ENCODE data around the gene BARD1. TPM values are rescaled to one million over a fixed set of nuclear protein-coding genes. Genes with fewer than 3 reads are reported as not detected.
"Not testable (repeated sequence)": the region's sequence is repeated elsewhere in the genome, so short reads cannot be mapped to it uniquely, and the experiment has no call there.

Gene BARD1
- total RNA-seq: 7.0 and 10.3 TPM in 2 replicates
- polyA plus RNA-seq (2012): 1.4 TPM

DNA sequence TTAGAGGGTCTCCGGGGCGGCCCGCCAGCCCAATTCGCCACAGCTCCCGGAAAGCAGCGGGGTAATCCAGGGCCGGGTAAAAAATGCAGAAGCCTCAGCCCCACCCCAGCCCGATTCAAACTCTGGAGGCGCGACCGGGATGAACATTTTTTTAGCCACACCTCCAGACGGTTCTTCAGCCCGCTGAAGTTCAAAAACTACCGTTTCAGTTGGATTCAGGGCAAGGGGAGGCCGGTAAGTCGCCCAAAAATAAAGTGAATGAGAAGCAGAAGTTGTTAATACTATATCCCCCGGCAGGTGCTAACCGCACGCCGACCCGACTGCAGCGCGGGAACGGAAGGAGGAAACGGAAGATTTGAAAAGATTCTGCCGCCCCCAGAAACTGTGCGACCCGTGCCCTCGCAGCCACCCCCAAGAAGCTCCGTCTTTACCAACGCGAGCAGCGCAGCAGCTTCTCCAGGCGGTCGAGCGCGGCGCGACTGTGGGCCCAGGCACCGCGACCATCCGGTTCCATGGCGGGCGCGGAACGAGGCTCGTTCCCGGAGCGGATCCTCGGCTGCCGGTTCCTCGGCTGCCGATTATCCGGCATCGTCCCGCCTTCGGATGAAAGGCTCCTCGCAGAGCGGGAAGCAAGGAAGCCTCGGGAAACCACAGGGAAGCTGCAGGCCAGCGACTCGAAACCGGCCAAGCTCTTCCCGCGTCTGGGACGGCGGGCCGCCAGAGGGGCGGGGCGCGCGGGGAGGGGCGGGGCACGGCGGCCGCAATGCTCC, at the start of gene BARD1:
BARD1 (minus strand) TSS at position 703 of the 770 bp plus-strand sequence; CDS start at position 589, 114 bp downstream.
- peak; percentile 70 for DNase-seq (ENCODE audit: low read depth)

DNA sequence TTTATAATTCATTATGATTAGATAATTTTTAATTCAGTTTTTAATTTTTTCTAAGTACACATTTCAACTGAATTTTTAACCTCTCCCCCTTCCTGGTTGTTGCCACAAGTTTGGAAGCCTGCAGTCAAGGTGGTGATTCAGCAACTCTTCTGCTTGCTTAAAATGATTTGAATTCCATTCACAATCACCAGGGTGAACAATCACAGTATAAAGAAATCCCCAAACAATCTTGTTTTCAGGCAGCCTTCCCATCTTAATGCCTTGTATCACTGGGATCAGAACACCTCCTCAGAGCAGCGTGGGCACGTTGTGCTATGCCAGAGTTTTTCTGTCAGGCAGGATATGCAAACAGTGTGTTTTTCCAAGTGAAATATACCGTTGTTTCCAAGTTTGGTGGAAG, 46.7 kb upstream of the BARD1 start:
- peak; percentile 3 for DNase-seq (ENCODE audit: low read depth)

DNA sequence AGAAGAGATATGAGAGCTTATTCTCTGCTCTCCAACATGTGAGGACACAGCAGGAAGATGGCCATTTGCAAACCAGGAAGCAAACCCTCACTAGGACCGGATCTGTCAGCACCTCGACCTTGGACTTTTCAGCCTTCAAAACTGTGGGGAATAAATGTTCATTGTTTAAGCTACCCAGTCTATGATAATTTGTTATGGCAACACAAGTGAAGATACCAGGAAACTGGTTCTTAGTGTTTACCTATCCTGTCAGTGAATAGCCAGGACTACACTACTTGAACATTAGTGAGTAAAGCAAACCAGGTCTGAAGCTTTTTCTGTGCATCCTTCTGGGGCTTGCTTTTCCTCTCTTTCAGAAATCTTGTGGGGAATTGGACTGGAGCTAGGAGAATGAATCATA, 44.4 kb upstream of the BARD1 start:
- DNase-seq (ENCODE audit: low read depth): no peak

DNA sequence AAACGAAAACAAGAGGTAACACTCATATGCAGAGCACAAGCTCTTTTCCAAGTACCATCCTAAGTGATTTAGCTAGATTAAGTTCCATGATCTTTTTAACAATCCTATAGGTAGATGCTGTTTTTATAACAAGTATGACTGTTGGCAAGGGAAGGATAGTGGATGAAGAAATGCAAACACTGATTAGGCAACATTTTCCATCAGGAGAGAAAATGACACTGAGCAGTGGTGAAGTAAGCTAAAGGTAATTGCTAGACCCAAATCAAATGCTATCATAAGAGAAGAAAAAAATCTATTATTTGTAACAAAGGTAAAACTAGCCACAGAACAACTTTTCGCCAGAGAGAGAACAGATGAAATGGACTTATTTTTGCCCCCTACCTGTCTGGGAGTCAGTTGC, 34.3 kb upstream of the BARD1 start:
- no peak for DNase-seq (ENCODE audit: low read depth)

DNA sequence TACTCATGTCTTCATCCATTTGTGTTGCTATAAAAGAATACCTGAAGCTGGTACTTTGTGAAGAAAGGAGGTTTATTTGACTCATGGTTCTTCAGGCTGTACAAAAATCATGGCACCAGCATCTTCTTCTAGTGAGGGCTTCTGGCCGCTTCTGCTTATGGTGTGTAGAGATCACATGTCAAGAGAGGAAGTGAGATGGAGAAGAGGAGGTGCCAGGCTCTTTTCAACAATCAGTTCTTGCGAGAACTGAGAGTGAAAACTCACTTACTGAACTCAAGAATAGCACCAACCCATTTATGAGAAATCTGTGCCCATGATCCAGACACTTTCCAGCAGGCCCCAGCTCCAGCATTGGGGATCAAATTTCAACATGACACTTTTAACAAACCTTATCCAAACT, 30.0 kb upstream of the BARD1 start:
- DNase-seq (ENCODE audit: low read depth): no peak

DNA sequence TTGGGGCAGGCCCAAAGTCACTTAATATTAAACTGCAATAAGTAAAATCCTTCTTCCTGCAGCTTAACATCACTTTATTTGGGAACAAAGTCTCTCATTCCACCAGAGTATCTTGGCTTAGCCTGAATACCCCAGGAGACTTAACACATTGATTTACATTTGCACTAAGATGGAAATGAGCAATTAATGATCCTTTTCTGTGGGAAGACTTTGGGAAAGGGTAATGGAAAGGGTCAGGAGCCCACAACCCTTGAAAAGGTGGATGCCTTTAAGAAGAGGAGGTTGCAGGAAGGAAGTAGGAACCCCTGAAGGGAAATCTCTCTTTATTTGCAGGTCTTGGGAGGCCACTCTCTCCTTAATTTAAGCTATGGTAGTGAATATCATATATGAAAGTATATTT, 28.0 kb upstream of the BARD1 start:
- no peak for DNase-seq (ENCODE audit: low read depth)

DNA sequence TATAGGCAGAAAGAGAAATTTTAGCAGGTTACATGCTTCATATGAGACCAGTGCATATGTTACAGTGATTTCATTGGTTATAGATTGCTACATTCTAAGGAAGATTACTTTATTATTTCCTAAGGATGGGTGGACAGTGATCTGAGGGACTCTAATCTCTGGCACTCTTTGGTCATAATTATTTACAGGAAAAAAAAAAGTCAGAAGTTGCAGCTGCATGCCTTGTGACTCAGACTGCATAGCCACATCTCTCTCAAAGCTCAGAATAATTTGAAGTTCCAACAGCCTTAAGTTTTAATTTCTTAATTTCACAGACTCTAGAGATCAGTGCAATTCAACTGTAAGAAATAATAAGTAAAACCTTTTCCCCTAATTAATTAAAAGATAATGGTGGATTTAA, 27.1 kb upstream of the BARD1 start:
- DNase-seq (ENCODE audit: low read depth): peak; percentile 12

DNA sequence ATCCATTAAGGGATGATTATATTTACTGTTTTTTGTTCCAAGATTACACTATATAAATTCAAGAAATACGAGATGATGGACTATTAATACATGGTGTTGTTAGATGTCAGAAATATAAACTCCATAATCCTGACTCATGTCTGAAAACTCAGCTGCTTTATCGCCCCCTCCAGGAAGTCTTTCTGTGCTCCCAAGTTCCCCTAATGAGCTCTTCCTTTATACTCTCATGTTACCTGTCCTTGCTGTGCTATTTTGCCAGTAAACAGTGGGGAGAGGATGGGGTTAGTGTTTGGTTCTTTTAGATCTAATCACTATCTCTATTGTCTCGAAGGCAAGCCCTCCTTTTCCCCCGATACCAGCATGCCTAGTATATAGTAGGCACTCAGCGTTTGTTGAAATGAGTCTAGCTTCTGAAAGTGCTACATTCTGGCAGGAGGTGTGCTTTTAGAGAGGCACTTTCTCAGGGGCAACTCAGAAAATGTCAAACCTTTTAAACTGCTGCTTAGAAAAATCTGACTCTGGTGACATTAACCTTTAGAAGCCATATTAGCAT, 21.4 kb upstream of the BARD1 start:
- peak; percentile 40 for DNase-seq (ENCODE audit: low read depth)

DNA sequence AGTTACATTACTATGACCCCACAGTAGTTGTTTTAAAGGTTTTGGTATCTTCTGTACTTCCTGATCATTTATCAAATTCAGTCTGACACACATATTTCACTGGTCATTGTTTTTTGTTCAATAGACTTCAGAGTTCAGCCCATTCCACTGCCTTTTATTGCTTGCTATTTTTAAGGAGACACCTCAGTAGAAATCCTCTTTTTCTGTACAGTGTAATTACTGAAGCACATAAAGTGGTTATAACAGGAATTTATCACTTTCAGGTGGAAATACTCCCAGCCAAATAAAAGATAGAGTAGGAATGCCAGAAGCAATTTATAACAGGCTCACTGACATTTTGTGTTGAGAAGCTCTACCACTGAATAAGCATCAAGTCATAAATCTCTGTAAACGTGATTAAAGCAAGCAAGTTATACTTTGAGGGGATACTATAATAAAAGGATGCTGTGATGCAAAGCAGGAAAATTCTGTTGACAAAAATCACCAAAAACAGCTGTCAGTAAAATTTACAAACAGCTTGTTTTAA, 6.6 kb upstream of the BARD1 start:
- no peak for DNase-seq (ENCODE audit: low read depth)

DNA sequence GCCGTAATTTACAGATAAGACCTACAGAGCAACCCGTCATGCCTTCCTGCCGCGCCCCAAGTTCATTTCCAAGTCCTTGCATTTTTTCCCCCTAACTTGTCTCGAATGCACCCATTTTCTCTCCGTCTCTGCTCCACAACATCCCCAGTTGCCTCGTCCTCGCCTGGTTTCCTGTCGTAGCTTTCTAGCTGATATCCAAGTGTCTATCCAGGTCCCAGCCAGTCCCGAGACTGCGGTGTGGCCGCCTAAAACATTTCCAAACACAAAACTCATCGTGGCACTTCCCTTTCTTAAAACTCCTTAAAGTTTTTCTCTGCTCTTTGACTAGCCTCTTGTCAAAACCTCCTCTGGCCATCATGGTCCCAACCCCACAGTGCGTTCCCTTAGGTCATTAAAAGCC, 1.2 kb upstream of the BARD1 start:
- no peak for DNase-seq (ENCODE audit: low read depth)

DNA sequence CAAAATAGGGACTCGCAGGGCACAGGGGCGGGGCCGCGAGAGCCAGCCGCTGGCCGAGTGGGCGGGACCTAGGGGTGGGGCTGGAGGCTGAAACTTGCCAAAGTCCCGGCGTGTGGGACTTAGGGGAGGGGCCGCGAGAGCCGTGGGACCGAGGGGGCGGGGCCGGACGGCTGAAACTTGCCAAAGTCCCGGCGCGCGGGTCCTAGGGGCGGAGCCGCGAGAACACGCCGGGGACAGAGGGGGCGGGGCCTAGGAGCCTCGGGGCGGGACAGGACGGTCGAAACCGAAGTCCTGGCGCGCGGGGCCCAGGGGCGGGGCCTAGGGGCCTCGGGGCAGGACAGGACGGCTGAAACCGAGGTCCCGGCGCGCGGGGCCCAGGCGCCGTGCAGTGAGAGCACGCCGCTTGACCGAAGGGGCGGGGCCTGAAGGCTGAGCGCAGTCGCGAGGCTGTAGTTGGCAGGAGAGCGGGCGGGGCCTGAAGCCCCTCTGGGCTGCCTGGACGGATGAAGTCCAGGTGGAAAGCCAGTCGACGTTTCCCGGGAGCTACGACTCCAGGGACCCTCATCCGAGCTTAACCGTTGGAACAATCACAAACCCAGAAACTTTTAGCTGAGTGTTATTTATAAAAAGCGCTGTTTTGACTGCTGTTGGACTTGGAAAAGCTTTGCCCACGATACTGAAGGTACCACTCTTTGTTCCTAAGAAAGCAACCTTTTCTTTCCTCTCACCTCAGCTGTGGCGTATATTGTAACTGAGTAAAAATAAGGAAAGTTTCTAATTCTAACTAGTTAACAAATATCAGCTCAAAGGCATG, 475 bp upstream of the BARD1 start:
- peak; percentile 99 for DNase-seq (ENCODE audit: low read depth)

DNA sequence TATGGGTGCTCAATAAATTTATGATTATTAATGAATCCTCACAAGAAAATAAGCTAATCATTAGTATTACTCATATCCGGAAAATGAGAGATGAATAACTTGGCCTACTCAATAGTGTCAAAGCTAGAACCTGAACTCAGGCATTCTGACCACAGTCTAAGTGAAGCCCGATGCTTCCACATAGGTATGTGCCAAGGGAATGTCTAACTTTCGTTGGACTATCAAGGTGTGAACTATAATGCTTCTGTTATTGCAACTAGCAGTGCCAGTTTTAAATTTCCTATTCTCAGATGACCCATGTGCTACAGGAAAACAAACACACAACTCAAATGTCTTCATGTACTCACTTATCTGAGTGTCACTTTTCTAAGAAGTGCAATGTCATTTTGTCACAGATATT, 1.8 kb downstream of the BARD1 start:
- peak; percentile 14 for DNase-seq (ENCODE audit: low read depth)

DNA sequence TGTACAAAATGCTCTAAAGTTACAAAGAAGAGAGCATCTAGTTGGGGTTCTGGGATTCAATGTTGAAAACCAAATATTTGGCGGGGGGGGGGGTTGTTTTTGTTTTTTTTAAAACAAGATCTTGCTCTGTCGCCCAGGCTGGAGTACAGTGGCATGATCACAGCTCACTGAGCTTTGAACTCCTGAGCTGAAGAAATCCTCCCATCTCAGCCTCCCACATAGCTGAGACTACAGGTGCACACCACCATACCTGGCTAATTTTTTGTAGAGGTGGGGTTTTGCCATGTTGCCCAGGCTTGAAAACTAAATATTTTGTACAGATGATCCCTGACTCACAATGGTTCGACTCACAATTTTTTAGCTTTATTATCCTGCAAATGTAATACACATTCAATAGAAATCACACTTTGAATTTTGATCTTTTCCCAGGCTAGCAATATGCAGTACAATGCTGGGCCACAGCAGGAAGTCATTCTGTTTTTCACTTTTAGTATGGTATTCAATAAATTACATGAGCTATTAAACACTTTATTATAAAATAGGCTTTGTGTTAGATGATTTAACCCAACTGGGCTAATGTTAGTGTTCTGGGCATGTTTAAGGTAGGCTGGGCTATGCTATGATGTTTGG, 7.6 kb downstream of the BARD1 start:
- no peak for DNase-seq (ENCODE audit: low read depth)

DNA sequence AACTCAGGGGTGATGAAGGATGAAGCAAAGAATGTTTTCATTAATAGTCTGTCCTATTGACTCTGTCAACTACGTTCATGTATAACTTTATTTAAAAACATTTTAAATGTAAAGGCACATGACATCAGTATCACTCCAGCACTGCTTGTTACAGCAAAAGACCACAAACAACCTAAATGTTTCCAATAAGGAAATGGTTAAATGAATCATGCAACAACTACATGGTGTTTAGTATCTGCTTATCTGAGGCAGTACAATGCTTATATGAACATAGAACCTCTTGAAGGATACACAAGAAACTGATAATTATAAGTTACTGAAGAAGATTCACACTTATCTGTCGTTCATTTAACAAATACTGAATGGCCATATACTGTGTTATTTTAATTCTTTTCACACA, 8.4 kb downstream of the BARD1 start:
- DNase-seq (ENCODE audit: low read depth): no peak

DNA sequence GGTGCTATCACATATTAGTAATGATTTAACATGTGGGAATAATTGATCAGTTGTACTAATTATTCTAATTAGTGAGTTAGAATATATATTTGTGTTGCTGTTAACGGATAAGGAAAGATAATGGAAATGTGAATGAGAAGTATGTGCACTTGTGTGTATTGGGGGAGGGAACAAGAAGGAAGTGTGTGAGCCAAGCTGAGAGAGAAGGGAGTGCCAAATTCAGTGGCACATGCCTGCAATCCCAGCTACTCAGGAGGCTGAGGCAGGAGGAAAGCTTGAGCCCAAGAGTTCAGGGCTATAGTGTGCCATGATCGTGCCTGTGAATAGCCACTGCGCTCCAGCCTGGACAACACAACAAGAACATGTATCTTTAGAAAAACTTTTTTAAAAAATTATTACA, 9.3 kb downstream of the BARD1 start:
- no peak for DNase-seq (ENCODE audit: low read depth)

DNA sequence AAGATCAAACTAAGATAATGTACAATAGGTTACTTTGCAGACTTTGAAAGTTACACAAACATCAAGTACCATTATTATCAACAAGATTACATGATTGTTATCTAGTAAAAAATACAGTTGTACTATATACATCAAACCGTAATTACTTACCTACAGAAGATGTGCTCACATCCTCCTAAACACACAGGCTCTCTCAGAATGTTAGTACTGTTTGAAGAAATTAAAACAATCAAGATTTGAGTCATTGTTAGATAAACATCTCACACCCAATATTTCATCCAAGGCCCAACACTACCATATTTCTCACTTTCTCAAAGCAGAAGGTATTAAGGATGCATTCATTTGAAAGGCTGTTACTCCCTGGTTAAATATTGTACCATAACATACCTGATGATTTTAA, 12.6 kb downstream of the BARD1 start:
- no peak for DNase-seq (ENCODE audit: low read depth)

DNA sequence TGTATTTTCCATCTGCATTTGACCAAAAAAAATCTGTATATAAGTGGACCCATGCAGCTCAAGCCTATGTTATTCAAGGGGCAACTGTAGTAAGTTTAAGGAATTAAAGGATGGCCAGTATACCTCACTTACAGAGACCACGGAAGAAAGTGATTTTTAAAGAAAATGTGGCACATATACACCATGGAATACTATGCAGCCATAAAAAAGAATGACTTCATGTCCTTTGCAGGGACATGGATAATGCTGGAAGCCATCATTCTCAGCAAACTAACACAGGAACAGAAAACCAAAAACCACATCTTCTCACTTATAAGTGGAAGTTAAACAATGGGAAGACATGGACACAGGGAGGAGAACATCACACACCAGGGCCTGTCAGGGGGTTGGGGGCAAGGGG, 26.3 kb downstream of the BARD1 start:
- DNase-seq (ENCODE audit: low read depth): not testable (repeated sequence)

DNA sequence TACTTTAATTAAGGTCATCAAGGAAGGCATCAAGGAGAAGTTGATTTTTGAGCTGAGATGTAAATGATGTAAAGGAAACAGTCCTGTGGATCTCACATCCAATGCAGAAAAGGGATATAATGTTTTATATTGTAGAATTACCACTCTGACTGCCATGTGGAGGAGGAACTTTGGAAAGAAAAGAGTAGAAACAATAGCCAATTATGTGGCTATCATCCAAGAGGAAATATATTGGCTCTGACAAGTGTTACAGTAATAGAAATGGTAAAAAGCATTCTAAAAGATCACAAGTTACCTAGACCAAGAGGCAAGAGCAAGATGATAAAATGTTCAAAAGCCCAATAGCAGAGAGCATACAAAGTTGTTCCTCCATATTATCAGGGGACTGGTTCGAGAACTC, 26.8 kb downstream of the BARD1 start:
- DNase-seq (ENCODE audit: low read depth): no peak

DNA sequence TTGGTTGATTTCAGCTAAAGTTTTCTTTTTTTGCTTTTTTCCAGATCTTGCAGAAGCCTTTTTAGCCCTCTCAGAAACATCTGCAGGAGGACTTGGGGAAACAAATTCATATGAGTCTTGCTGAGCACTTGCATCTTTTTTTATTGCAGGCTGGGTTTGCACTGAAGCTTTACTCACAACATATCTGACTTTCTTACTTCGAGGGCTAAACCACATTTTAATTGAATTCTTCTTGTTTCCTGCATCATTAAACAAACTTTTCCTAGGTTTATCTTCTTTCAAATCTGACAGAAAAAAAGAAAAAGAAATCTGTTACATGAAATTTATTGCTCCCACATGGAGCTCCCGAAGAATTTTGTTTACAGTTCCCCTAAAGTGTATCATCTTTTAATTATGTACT, 28.3 kb downstream of the BARD1 start:
- DNase-seq (ENCODE audit: low read depth): no peak

DNA sequence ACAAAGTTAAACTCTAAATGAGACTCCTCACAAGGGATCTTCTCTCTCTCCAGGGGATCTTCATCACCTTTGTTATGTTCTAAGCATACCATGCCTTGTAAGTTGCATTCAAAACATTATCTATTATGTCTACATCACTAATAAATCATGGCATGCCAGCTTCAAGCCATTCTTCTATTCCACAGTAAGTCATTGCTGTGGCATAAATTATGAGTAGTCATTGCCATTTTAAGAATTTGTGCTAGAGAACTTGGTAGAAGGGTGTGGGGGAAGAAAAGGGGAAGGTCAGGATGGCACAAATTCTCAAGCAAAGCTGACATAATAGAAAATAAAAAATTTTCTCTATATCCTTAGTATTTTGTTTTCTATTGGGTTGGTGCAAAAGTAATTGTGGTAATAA, 33.5 kb downstream of the BARD1 start:
- no peak for DNase-seq (ENCODE audit: low read depth)

DNA sequence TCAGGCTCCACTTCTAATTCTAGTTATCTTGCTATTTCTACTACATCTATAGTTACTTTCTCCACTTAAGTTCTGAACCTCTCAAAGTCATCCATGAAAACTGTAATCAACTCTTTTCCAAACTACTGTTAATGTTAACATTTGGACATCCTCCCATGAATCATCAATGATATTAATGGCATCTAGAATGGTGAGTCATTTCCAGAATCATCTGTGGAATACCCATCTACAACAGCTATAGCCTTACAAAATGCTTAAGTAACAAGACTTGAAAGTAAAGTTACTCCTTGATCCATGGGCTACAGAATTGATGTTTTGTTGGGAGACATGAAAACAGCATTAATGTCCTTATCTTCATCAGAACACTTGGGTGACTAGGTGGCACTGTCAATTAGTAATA, 35.4 kb downstream of the BARD1 start:
- no peak for DNase-seq (ENCODE audit: low read depth)
